22Rv1 (cell line): ENCODE measurements around the gene APOE.

Experiments used
- CTCF ChIP-seq: fragments of 450-650 bp; IDR thresholded peaks from 2 replicates; pipeline ENCODE4 v1.5.1; 2017; ENCODE audit warnings: mild to moderate bottlenecking
- ZFX ChIP-seq: fragments of 450-650 bp; IDR thresholded peaks from 2 replicates; pipeline ENCODE4 v1.6.1; 2017; ENCODE audit warnings: antibody characterized with exemption, borderline replicate concordance

DNA sequence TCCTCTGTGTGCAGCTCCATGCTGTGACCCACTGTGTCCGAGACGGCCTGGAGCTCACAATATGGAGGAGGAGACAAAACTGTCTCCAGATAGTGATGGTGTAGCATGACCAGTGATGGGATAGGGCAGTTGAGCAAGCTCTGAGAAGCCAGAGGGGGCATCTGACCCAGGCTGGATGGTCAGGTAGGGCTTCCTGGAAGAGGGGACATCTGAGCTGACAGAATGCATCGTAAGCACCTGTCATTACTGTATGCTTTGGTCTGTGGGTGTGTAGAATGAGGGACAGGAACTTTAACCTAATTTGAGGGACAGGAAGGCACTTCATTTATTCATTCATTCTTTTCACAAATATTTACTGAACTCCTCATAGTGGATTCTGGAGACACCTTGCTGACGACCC is 21.0 kb upstream of the APOE start:
- no peak for TF ChIP-seq CTCF
- no peak for TF ChIP-seq ZFX
